CD1c-positive myeloid dendritic cell (primary cell): ENCODE data around the gene TMEM108.
"Not testable (repeated sequence)": the region's sequence is repeated elsewhere in the genome, so short reads cannot be mapped to it uniquely, and the experiment has no call there.

Experiments
- DNase-seq: peaks from one replicate; pipeline ENCODE4 v3.0.0-alpha.2; 2016; ENCODE audit errors: extremely low spot score

TMEM108 gene

GRCh38 chr3:133038089-133038730 lies at the start of gene TMEM108:
TMEM108 (plus strand) TSS chr3:133038391.
- peak; percentile 31 for DNase-seq

DNA sequence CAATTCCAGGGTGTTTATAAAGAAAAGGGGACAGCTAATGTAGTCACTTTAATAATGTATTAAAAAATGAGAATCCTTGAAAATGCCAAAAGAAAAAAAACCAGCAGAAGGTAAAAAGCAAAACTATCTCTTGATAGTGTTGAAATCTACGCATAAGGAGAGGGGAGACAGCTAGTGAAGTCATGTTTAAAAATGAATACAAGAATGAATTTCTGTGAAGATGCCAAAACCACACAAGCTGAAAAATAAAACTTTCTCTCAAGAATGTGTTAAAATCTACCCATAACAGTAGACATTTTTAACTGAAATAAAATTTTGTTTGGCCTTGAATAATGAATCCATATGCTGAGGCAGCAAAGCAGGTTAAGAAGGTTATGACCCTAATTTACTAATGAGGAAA lies 42.2 kb upstream of the TMEM108 start:
- DNase-seq, result no peak

- no peak for DNase-seq
Measured at GRCh38 chr3:132997404-132998185, 40.6 kb upstream of the TMEM108 start.

DNA sequence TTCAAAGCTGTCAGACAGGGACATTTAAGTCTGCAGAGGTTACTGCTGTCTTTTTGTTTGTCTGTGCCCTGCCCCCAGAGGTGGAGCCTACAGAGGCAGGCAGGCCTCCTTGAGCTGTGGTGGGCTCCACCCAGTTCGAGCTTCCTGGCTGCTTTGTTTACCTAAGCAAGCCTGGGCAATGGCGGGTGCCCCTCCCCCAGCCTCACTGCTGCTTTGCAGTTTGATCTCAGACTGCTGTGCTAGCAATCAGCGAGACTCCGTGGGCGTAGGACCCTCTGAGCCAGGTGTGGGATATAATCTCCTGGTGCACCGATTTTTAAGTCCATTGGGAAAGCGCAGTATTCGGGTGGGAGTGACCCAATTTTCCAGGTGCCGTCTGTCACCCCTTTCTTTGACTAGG lies 33.2 kb upstream of the TMEM108 start:
- DNase-seq, result not testable (repeated sequence)

DNA sequence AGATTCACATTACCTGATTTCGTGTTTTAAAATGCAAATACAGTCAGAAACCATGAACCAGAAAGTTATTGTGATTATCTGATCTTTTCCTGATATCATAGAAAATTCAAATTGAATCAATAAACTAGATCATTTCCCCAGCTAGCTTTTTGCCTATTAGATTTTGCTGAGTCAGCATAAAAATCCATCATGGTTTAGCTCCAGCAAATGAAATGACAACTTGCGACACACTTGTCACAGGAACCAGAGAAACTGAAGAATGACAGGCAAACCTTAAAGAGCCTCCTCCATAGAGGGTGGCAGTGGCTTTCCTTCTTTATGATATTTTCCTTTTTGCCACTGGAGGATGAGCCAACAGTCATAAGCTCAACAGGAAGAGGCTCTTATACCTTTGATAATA lies 30.6 kb upstream of the TMEM108 start:
- DNase-seq, result no peak

DNA sequence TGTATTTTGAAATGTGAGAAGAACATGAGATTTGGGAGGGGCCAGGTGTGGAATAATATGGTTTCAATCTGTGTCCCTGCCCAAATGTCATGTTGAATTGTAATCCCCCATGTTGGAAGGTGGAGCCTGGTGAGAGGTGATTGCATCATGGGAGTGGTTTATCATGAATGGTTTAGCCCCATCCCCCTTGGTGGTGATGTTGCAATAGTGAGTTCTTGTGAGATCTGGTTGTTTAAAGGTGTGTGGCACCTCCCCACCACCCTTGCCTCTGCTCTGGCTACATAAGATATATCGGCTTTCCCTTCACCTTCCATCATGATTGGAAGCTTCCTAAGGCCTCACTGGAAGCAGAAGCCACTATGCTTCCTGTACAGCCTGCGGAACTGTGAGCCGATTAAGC lies 23.9 kb upstream of the TMEM108 start:
- no peak for DNase-seq

GRCh38 chr3:133015573-133015972 lies 22.6 kb upstream of the TMEM108 start:
- DNase-seq, result not testable (repeated sequence)

DNA sequence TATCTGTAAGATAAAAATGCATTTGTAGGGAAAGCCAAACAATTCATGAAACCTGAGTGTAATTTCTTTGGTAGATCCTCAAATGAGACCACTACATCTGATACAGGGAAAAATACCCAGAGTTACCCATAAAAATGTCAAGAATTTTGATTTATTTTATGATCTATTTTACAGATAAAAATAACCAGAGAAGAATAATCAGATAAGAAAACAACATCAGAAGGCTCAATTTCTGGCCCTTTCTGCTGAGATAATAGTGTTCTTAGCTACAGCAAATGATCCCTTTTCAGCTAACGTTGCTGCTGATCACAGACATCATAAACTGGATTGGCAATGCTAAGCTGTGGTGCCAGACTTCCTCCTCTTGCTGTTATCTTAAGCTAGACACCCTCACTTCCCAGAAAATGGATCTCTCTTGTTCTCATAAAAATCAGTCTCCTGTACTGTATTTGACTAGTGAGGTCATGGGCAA lies 21.3 kb upstream of the TMEM108 start:
- no peak for DNase-seq

GRCh38 chr3:133018921-133019320 lies 19.3 kb upstream of the TMEM108 start:
- no peak for DNase-seq

DNA sequence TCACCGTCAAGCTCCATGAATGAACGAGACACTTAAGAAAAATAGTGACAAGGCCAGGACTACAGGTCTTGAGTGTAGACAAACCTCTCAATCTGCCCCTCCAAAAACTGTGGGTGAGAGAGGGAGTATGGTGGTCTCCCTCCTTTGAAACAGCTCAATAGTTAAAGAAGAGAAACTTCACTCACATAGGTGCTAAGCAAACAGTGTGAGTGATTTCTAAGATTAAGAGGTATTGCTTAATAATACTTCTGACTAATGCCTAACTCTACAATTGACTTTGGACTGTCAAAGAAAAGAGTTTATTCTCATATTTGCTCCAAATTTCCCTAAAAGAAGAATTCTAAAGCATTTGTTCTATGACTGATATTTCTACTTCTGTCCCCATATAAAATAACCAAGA lies 17.0 kb upstream of the TMEM108 start:
- DNase-seq, result no peak

- peak; percentile 5 for DNase-seq
Measured at GRCh38 chr3:133023362-133023761, 14.8 kb upstream of the TMEM108 start.

GRCh38 chr3:133025546-133025945 lies 12.6 kb upstream of the TMEM108 start:
- no peak for DNase-seq

- no peak for DNase-seq
Measured at GRCh38 chr3:133032301-133032700, 5.9 kb upstream of the TMEM108 start.

- no peak for DNase-seq
Measured at GRCh38 chr3:133037436-133037835, 755 bp upstream of the TMEM108 start.

DNA sequence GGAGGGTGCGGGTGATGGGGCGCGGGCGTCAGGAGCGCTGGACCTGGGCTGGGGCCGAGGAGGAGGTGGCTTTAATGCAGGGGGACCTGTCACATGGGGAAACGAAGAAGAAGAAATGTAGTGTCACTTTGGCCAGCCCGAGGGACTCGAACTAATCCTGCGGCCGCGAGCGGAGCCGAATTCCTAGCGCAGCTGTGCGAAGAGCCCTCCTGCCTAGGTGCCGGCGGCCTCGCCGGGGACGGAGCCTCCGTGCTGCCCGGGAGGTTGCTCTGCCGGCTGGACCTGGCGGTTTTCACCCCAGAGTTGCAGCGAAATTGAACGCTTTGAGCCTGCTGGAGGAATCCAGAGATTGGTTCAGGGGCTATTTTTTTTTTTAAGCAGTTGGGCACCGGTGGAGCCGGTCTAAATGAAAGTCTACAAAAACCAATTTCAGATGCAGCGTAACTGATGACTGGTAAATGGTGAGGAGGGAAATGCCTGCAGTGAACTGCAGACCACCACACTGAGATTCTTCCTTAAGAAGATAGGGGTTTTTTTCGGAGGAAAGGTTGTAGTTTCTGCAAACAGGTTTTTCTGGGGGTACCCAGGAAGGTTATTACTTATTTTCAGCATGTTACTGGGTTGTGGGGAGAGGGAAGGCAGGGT lies 662 bp downstream of the TMEM108 start:
- no peak for DNase-seq

- DNase-seq, result peak; percentile 49
Measured at GRCh38 chr3:133040696-133041523, 2.7 kb downstream of the TMEM108 start.

DNA sequence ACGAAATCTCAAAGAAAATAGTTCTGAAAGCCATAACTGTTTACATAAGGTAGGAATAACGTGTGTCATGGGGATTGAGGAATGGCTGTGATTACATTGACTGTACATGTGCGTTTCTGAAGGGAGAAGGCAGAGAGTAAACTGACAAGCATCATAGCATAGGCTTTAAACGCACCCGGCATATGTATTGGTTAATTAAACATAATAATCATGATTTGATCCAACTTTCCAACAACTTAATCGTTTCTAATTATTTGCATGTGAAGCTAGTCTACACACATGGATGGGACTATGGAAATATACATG lies 3.3 kb downstream of the TMEM108 start:
- no peak for DNase-seq

DNA sequence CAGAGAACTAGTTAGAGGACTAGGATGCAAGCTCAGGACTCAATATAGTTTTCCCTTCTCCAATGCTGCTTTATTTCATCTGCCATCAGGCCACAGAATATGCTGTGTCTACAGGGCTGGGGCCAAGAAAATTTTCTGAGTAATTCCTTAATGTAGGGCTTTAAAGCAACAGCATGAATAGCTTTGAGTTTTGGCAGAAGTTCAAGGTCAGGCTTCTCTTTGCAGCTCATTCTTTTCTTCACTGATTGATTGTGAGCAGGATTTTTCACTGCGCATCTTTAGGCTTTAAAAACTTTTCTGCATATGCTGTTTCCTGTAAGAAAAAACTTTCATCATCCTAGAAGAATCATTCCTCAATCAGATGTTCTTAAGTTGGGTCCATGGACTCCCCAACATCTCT lies 4.6 kb downstream of the TMEM108 start:
- no peak for DNase-seq

DNA sequence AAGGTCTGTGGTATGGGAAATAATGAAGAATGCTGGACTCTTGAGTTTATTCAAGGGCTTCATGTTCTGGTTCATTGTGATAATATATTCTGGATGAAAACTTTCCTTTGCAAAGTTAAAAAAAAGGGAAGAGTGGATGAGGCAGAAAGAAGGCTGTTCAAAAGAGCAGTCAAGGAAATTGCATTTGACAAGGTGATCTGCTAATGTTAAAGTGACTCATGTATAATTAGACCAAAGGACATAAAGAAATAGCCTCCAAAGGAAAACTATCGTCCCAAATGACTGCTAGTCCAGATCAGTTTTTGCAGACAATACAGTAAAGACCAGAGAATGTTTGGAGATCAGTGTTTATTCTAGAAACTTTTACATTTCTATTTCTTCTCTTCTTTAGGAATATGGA lies 9.8 kb downstream of the TMEM108 start:
- no peak for DNase-seq

GRCh38 chr3:133049491-133049890 lies 11.3 kb downstream of the TMEM108 start:
- no peak for DNase-seq

DNA sequence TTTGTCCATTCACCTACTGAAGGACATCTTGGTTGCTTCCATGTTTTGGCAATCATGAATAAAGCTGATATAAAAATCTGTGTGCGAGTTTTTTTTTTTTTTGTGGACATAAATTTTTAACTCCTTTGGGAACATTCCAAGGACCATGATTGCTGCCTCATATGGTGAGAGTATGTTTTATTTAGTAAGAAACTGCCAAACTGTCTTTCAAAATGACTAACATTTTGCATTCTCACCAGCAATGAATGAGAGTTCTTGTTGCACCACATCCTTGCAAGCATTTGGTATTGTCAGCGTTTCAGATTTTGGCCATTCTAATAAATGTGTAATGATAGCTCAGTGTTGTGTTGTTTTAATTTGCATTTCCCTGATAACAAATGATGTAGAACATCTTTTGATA lies 12.7 kb downstream of the TMEM108 start:
- DNase-seq, result no peak

DNA sequence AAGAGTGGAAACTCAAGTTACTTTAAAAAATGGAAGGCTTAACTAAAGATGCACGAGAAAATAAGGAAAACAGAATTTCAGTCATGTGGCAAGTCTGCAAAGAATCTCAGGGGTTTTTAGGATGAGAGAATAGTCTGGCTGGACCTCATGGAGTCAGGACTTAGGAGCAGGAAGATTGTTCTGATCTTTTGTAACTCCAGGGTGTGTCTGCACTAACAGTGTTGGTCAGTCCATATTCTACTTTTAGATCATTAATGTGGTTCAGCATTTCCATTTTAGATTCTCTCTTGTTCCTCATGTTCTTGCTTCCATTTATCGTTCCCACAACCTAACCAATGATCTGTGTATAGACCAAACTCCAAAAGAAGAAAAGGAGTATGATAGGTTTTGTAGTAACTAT lies 15.3 kb downstream of the TMEM108 start:
- DNase-seq, result no peak
